ENCODE results near the gene P2RX1.
"Not testable (repeated sequence)": the region's sequence is repeated elsewhere in the genome, so short reads cannot be mapped to it uniquely, and the experiment has no call there.

P2RX1 gene

DNA sequence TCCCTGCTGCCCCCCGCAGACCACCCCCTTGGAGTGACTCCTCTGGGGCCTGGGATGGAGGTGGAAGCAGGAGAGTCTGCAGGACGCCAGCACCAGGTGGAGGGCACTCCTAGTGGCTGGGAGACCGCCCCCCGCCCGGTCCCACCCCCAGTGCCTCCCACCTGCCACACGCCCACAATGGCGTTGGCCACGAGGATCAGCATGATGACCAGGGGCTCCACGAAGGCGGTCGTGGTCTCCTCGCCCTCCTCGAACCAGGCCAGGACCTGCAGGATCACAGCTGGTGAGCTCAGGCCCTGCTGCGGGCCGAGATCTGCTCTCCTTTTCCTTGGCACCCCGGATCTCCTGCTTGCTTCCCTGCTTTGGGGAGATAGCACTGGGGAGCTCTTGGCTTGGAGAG, 35.2 kb upstream of the P2RX1 start:
- no peak for DNase-seq (ENCODE audit: low read depth, low spot score)

DNA sequence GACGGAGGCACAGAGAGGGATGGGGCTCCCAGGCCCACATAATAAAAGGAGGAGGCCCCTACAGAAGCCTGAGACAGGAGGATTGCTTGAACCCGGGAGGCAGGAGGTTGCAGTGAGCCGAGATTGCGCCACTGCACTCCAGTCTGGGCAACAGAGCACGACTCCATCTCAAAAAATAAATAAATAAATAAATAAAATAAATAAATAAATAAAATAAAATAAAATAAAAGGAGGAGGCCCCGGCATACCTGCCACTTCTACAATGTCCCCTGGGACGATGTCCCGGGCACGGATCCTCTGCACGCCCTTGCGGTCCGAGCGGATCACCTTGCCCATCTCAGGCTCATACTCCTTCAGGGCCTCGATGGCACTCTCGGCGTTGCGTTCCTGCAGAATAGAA, 34.7 kb upstream of the P2RX1 start:
- DNase-seq (ENCODE audit: low read depth, low spot score), result no peak

DNA sequence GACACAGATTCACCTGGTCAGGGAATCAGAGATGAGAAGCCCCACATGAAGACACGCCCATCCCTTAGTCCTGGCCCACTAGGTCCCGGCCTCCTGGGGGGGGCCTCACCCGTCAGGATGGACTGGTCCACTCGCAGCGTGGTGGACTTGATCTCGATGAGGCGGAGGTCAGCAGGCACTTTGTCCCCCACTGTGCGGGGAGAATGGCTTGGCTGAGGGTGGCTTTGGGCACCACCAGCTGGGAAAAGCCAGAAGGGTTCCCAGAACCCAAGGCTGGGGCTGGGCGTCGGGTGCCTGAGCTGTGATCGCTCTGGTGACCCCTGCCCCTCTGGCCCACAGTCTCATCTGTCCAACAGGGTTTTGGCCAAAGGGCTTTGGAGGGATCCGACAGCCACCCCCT, 34.3 kb upstream of the P2RX1 start:
- DNase-seq (ENCODE audit: low read depth, low spot score), result no peak

DNA sequence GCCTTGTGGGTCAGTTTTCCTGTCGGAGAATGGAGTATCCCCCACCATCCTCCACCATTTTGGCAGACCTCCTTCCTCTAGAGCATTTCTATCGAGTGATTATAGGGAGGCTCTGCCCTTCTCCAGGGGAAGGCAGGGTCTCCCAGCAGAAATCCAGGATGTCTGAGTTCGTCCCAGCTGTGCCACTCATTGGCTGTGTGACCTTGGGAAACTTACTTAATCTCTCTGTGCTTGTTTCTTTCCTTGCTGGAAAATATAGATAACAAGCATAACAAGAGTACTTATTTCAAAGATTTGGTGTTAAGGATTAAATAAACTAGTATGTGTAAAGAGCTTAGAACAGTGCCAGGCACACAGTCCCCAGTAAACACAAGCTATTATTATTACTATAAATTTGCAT, 33.2 kb upstream of the P2RX1 start:
- DNase-seq (ENCODE audit: low read depth, low spot score), result no peak

DNA sequence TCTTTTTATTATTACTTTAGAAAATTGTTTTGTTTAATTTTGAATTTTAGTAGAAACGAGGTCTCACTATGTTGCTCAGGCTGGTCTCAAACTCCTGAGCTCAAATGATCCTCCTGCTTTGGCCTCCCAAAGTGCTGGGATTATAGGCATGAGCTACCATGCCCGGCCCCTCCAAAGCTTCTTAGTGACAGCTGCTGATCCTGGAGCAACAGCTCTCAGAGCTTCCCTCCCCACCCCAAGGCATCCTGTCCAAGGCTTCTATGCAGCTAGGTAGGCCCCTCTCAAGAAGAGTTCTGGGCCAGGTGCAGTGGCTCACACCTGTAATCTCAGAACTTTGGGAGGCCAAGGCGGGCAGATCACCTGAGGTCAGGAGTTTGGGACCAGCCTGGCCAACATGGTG, 32.3 kb upstream of the P2RX1 start:
- DNase-seq (ENCODE audit: low read depth, low spot score), result not testable (repeated sequence)

DNA sequence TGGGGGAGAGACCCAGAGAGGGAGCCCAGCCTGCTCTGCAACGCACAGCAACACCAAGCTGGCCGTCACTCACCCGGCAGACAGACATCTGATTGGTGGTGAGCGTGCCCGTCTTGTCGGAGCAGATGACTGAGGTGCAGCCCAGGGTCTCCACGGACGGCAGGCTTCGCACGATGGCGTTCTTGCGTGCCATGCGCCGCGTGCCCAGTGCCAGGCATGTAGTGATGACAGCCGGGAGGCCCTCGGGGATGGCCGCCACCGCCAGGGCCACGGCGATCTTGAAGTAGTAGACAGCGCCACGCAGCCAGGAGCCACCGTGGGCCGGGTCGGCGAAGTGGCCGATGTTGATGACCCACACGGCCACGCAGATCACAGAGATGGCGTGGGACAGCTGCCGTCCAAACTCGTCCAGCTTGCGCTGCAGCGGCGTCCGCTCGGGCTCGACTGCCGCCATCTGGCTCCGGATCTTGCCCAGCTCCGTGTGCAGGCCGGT, 31.1 kb upstream of the P2RX1 start:
- DNase-seq (ENCODE audit: low read depth, low spot score), result no peak

DNA sequence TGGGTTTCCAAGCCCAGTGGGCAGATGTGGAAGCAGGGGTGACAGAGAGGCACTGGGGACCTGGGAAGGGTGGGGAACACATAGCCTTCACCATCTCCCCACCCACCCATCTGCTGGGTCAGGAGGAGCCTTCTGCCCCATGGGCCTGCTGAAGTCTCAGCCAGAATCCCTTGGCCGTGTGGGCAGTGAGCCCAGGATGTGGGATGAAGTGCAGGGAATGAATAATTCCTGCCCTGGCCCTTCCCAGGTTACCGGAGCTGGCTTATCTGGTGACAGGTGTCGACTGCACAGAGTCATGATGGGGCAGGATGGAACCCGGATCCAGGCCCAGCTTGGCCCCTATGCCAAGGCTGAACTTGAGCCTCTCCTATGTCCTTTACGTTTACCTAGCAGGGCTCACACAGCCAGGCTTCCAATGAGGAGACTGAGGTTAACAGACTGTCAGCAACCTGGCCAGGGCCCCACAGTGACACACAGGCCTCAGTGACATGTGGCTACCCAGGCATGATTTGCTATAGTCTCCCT, 30.5 kb upstream of the P2RX1 start:
- DNase-seq (ENCODE audit: low read depth, low spot score), result no peak

DNA sequence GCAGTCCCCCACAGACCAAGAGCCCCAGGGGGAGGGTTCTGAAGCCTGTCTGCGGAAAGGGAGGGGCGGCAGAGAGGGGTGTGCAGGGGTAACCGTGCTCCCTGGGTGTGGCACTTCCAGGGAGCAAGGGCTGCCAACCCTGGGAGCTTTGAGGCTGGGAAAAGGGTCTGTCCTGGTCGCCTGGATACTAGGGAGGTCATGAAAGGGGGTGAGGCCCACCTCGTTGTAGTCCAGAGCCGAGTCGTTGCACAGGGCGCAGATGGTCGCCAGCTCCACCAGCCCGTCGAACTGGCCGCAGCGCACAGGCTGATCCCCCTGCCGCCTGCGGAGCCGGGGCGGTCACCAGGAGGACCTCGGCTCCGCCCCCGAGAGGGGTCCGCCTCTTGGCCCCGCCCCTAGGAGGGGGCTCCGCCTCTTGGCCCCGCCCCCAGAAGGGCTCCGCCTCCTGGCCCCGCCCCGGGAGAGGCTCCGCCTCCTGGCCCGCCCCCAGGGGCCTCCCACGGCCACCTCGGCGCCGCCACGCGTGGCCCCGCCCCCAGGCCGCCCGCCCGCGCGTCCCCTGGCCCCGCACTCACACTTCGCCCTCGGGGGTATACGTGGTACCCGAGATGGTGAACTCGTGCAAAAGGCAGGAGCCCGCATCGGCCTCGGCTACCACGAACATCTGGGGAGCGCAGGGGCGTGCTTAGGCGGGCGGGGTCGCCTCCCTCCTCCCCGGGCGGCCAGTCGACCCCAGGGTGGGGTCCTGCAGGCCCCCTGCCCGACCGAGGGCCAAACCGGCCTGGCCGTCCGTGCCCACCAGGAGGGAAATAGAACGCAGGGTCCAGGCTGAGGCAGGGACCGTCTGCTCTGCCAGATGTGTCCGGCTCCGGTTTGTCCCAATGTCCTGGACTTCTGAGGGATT, 28.5 kb upstream of the P2RX1 start:
- no peak for DNase-seq (ENCODE audit: low read depth, low spot score)

DNA sequence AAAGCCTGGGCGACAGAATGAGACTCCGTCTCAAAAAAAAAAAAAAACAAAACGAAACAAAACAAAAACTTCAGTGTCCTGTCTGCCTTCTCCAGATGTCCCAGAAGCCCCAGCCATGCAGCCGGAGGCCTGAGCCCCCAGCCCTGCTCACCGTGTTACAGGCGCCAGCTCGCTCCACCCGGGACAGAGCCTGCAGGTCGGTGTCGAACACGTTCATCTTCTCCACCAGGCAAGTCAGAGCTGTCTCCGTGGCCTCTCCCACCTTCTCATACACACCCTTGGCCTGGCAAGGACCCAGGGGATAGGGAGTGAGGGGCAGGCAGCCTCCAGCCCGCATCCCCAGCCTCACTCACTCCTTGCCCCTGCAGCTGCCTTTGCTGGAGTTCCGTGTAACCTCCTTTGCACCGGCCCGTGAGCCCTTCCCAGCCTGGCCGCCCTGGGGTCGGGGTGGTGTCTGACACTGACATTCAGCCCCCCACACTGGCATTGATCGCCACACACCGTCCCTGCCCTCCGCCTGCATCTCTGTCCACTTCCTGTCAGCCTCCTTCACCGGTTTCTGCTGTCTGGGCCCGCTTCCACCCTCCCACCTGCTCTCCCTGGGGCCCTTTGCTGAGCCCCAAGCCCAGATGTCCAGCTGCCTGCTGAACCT, 27.1 kb upstream of the P2RX1 start:
- DNase-seq (ENCODE audit: low read depth, low spot score), result no peak

DNA sequence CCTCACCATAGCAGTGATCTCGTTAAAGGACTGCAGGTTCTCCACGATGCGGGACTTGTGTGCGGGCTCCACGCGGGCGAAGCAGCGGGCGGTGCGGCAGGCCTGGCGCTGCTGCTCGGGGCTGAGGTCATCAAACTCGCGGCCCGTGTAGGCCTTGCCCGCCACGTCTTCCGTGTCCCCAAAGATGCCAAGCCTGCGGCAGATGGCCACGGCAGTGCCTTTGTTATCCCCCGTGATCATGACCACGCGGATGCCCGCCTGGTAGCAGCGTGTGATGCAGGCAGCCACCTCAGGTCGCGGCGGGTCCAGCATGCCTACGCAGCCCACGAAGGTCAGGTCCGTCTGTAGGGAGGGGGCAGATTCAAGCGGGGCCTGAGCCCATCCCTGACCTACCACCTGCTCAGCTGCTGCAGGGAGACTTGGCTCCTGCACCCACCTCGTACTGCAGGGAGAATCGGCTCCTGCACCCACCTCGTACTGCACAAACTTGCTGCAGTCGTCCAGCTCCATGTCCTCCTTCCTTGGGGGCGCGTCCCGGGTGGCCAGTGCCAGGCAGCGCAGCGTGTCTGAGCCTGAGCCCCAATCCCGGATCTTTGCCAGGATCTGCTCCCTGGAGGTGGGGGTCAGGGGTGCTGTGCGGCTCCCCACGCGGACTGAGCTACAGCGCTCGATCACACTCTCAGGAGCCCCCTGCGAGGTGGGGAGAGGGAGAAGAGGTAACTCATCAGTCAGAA, 24.9 kb upstream of the P2RX1 start:
- DNase-seq (ENCODE audit: low read depth, low spot score), result no peak

DNA sequence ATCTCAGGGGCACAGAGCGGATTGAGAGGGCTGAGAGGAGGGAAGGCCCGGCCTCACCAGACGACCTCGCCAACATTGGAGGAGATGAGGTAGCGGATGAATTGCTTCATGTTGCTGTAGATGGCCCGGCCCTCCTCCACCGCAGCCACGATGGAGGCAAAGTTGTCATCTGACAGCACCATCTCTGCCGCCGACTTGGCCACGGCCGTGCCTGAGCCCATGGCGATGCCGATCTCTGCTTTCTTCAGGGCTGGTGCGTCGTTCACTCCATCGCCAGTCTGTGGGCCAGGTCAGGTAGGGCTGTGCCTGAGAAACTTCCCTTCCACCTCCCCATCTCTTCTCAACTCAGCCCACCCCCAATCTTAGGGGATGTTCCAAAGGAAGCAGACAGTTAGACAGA, 21.1 kb upstream of the P2RX1 start:
- DNase-seq (ENCODE audit: low read depth, low spot score), result no peak

DNA sequence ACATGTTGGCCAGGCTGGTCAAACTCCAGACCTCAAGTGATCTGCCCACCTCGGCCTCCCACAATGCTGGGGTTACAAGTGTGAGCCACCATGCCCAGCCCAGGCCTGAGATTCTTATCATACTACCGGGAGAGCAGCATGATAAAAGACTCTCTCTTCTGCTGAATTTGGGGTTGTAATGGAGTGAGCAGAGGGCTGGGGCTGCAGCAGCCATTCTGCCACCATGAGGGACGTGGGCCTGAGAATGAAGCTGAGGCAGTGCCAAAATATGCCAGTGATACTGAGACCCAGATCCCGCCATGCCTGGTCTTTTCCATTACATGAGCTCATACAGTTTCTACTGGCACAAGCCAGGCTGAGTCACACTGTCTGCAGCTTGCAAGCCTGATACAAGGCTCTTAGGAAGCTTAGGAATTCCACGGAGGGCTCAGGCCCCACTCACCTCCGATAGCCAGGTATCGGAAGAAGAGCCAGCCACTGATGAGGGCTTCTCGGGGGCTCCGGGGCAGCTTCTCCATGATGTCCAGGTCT, 19.6 kb upstream of the P2RX1 start:
- DNase-seq (ENCODE audit: low read depth, low spot score), result no peak

DNA sequence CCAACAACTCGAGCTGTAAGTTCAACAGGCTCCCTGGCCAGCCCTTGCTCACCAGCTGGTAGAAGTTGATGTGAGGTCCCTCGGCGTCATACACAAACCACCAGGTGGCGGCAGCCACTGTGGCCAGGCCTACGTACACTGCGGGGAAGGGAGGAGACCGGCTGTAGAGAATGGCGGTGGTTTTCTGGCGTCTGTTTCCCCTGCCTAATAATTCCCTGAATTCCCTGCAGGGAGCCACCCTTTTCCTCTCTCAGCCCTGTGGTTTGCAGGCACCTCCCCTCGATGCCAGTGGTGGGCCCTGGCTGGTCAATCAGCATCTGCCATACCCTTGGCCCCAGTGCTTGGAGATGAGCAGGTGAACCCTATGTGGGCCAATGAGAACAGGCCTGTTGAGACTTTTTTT, 18.9 kb upstream of the P2RX1 start:
- DNase-seq (ENCODE audit: low read depth, low spot score), result no peak

DNA sequence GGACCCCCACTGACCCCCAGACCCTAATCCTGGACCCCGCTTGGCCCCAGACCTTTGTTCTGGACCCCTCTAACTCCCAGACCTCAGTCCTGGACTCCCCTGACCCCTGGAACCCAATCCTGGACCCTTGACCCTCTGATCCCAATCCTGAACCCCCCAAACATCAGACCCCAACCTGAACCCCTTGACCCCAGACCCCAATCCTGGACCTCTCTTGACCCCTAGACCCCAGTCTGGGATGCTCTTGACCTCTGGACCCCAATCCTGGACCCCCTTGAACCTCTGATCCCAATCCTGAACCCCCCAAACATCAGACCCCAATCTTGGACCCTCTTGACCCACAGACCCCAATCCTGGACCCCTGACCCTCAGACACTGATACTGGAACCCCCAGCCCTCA, 13.5 kb upstream of the P2RX1 start:
- DNase-seq (ENCODE audit: low read depth, low spot score), result no peak

DNA sequence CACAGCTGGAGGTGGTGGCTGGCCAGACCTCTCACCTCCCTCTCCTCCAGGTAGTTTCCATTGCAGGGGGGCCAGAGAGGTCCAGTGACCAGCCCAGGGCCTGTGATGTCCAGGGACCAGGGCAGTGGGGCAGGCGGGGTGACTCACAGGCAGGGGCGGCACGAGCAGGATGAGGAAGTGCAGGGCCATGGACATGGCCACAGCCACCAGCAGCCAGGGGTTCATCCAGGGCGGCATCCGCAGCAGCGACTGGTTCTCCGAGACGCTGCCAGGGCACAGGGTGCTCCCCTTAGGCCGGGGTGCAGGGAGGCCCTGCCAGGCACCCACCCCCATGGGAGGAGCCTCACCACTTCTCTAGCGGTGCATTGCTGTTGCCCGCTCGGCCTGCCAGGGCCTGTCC, 12.9 kb upstream of the P2RX1 start:
- no peak for DNase-seq (ENCODE audit: low read depth, low spot score)

DNA sequence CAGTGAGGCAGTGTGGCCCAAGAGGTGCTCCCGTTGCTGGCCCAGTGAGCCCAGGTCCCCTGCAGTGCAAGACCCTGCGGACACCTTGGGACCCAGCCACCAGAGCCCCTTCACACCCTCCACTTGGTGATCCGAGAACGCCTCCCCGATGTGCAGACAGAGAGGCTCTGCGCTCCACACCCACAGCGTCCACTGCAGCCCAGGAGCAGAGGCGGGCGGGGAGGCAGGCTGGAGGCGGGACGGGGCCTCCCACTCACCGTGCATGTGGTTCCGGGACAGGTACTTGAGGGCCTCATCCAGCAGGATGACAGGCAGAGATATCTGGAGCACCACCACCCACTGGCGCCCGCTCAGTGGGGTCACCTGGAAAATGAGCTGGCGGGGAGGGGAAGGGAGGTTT, 12.1 kb upstream of the P2RX1 start:
- no peak for DNase-seq (ENCODE audit: low read depth, low spot score)

DNA sequence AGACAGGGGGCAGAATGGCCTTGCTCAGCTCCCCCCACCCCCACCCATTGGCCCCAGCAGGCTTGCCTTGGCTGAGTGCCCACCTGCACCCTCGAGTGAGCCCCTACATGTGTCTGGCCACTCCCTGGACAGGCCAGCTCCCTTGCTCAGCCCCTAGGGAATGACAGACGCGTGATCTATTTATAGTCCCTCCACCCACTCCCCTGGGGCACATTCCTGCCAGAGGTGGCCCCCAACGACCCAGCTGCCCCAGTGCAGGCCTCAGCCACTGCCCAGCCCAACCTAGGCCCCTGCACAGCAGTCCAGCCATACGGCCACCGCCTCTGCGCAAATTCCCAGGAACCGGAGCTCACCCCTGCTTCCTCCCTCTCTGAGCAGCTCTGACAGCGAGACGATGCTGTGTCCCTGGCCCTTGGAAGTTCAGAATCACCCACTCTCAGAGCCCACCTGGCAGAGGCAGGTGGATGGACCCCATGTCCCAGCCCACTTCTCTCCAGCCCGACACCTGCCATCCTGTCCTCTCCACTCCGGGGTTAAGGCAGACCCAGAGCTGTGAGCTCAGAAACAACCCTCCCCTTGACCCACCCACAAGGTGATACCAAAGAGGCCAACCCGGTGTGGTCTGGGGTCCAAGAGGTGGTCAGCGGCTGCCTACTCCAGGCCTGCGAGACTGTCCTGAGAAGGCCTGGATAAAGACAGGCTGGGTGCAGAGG, 11.5 kb upstream of the P2RX1 start:
- DNase-seq (ENCODE audit: low read depth, low spot score), result no peak

DNA sequence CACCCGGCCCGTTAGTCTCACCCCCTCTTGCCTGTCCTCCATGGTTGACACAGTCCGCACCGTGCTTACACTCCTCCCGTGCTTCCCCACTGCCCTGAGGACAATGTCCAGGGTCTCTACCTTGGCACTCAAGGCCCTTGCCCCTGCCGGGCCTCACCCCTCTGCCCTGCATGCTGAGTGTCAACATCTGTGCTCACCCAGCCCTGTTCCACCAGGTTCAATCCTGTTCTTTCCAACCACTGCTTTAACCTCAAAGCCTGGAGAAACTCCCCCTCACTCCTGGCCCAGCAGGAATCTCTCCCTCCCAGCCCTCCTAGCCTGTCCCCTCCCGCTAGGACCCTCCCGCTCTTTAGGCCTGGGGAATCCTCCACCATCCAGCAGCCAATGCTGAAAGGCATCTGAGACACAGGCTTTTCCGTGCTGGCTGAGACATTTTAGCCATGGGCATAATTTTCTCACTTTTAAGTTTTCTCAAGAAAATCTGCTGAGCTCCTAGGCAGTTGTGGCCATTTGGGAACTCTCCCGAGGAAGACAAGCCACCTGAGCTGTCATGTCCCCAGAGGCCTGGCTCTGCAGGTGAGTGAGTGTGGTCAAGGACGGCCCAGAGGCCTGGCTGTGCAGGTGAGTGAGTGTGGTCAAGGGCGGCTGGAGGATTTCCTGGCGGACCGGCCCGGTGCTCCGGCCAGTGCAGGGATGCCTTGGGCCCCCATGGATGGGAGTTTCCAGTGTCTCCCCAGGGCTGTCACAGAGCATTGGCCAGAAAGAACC, 10.8 kb upstream of the P2RX1 start:
- DNase-seq (ENCODE audit: low read depth, low spot score), result no peak

DNA sequence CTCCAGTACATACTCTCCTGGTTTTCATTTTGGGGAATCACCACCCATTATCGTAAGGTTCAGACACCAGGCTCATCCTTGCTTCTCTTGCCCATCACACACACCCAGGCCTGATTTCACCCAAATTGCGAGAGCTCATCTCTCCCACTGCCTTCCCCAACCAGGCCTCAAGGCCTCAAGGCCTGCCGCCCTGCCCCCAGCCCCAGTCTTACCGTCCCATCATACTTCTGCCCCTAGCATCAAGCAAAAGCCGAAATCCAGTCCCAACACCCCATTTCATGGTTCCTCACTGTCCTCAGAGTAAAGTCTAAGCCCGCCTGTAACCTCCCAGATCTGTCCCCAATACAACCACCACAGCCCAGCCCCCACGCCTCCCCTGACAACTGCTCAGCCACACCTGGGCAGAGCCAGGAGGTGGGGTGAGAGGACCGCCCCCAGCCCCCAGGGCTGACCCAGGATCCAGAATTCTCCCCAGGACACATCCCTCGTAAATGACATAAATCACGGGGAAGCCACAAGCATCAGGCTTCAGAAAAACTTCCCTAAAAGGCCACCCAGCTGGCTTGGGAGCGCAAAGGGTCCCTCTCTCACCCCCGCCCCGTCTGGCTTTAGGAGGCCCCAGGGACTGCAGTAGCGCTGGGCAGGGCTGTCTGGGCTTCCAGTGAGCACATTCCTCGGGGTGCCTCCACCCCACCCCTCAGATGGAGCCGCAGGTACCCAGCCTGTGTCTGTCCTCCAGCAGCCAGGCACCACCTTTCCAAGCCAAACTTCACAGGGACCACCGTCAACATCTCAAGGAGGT, 9.6 kb upstream of the P2RX1 start:
- DNase-seq (ENCODE audit: low read depth, low spot score), result no peak

Data from activated CD4-positive, CD25-positive, alpha-beta regulatory T cell treated with anti-CD3 and anti-CD28 coated beads, Interleukin-2, amount 50 U/mL, for 16 hours (primary cell).